Neural cell (in vitro differentiated cells): ENCODE data around the gene CAMKMT. TPM values are rescaled to one million over a fixed set of nuclear protein-coding genes. Genes with fewer than 3 reads are reported as not detected.

ENCODE experiments used
- H2AFZ ChIP-seq: fragments of 200-600, 300-800 bp; sonication (generic), shearing (Covaris generic); 2 replicates; pipeline ENCODE4 v1.6.0; 2014; ENCODE audit warnings: low read depth, mild to moderate bottlenecking, antibody characterized with exemption, low read length, moderate library complexity
- H3F3A ChIP-seq: fragments of 200-600 bp; shearing (Covaris generic); 2 replicates; pipeline ENCODE4 v1.6.1; 2016; ENCODE audit warnings: mild to moderate bottlenecking, moderate library complexity, mixed read lengths, antibody characterized with exemption, low read length; ENCODE audit not compliant: insufficient read depth, poor library complexity, severe bottlenecking
- H3K27ac ChIP-seq: fragments of 200-600, 300-800 bp; sonication (generic), shearing (Covaris generic); 2 replicates; pipeline ENCODE4 v1.5.1; 2014; ENCODE audit warnings: mild to moderate bottlenecking, low read length, moderate library complexity
- H3K27me3 ChIP-seq: fragments of 300-800, 200-600 bp; sonication (generic), shearing (Covaris generic); 2 replicates; pipeline ENCODE4 v1.6.0; 2014; ENCODE audit warnings: mild to moderate bottlenecking, low read depth, low read length, moderate library complexity; ENCODE audit not compliant: insufficient read depth
- H3K36me3 ChIP-seq: fragments of 300-800, 200-600 bp; sonication (generic), shearing (Covaris generic); 2 replicates; pipeline ENCODE4 v1.5.1; 2014; ENCODE audit warnings: mild to moderate bottlenecking, antibody characterized with exemption, low read length, moderate library complexity; ENCODE audit not compliant: insufficient read depth
- H3K4me2 ChIP-seq: fragments of 300-800, 200-600 bp; sonication (generic), shearing (Covaris generic); 2 replicates; pipeline ENCODE4 v1.6.0; 2014; ENCODE audit warnings: mild to moderate bottlenecking, low read length
- H3K4me3 ChIP-seq: fragments of 300-800, 200-600 bp; sonication (generic), shearing (Covaris generic); 2 replicates; pipeline ENCODE4 v1.5.1; 2014; ENCODE audit warnings: mild to moderate bottlenecking, low read length, moderate library complexity
- H3K79me2 ChIP-seq: fragments of 200-600 bp; shearing (Covaris generic); replicated peaks from 2 replicates; pipeline ENCODE4 v1.6.0; 2014; ENCODE audit warnings: mild to moderate bottlenecking, low read length, moderate library complexity; ENCODE audit not compliant: insufficient read depth
- H3K9ac ChIP-seq: fragments of 300-800, 200-600 bp; sonication (generic), shearing (Covaris generic); 2 replicates; pipeline ENCODE4 v1.6.1; 2016; ENCODE audit warnings: mild to moderate bottlenecking, low read length, mixed read lengths
- H3K9me2 ChIP-seq: fragments of 200-600 bp; shearing (Covaris generic); 2 replicates; pipeline ENCODE4 v1.6.1; 2016; ENCODE audit warnings: mild to moderate bottlenecking, low read length, mixed read lengths; ENCODE audit not compliant: insufficient read depth
- H3K9me3 ChIP-seq: fragments of 200-600, 300-800 bp; sonication (generic), shearing (Covaris generic); 2 replicates; pipeline ENCODE4 v1.6.1; 2016; ENCODE audit warnings: mild to moderate bottlenecking, mixed run types, low read length, moderate library complexity, mixed read lengths
- H4K20me1 ChIP-seq: fragments of 200-600 bp; shearing (Covaris generic); 2 replicates; pipeline ENCODE4 v1.6.1; 2016; ENCODE audit warnings: mild to moderate bottlenecking, mixed run types; ENCODE audit not compliant: insufficient read depth
- CTCF ChIP-seq: fragments of 450-650 bp; IDR thresholded peaks from 2 replicates; pipeline ENCODE4 v1.5.1; 2014; ENCODE audit warnings: antibody characterized with exemption, mild to moderate bottlenecking, moderate library complexity; ENCODE audit not compliant: poor library complexity, severe bottlenecking
- EP300 ChIP-seq: fragments of 450-650 bp; conservative IDR thresholded peaks from 2 replicates; pipeline ENCODE4 v1.6.1; 2014; ENCODE audit warnings: antibody characterized with exemption, mild to moderate bottlenecking, moderate library complexity; ENCODE audit not compliant: poor library complexity, severe bottlenecking
- EZH2 ChIP-seq: fragments of 200-600, 300-800 bp; shearing (Covaris generic), sonication (generic); IDR thresholded peaks from 2 replicates; pipeline ENCODE4 v1.6.1; 2014; ENCODE audit warnings: antibody characterized with exemption, low read length, borderline replicate concordance, mild to moderate bottlenecking; ENCODE audit not compliant: insufficient read depth, poor library complexity, severe bottlenecking
- MXI1 ChIP-seq: fragments of 450-650 bp; conservative IDR thresholded peaks from 2 replicates; pipeline ENCODE4 v1.6.1; 2014; ENCODE audit warnings: antibody characterized with exemption, mild to moderate bottlenecking; ENCODE audit not compliant: poor library complexity, severe bottlenecking
- POLR2AphosphoS5 ChIP-seq: IDR thresholded peaks from 2 replicates; pipeline ENCODE4 v1.6.1; 2012
- RAD21 ChIP-seq: fragments of 450-650 bp; conservative IDR thresholded peaks from 2 replicates; pipeline ENCODE4 v1.6.1; 2014; ENCODE audit warnings: antibody characterized with exemption, mild to moderate bottlenecking, moderate library complexity
- SMC3 ChIP-seq: fragments of 450-650 bp; conservative IDR thresholded peaks from 2 replicates; pipeline ENCODE4 v1.6.1; 2014; ENCODE audit warnings: antibody characterized with exemption, mild to moderate bottlenecking, moderate library complexity; ENCODE audit not compliant: poor library complexity
- TAF1 ChIP-seq: IDR thresholded peaks from 2 replicates; pipeline ENCODE4 v1.6.1; 2012; ENCODE audit warnings: low read depth
- polyA plus RNA-seq: library from polyadenylated mRNA; depleted of rRNA; stranded (reverse); fragments of >200 nt; gene quantifications from 2 replicates; pipeline ENCODE4 v1.2.3, GENCODE V29; 2014
- TF ChIP-seq, protein P1 (sequence below): IDR thresholded peaks from 2 replicates; pipeline ENCODE4 v1.6.1; 2012; ENCODE audit warnings: borderline replicate concordance

Gene CAMKMT
- polyA plus RNA-seq, 1 donor from 2014 or later: 5.1 TPM

- Histone ChIP-seq H3F3A (no peaks in the 10 kb centered on the region), H3K9ac (no peak overlapping the region), H3K79me2 (no peaks in the 10 kb centered on the region), H4K20me1 (no peaks in the 10 kb centered on the region), H3K4me3 (no peak overlapping the region), H3K9me3 (no peaks in the 10 kb centered on the region), H3K36me3 (no peaks in the 10 kb centered on the region), H3K27me3 (no peaks in the 10 kb centered on the region), H2AFZ (no peak overlapping the region), H3K9me2 (no peaks in the 10 kb centered on the region), H3K27ac (no peak overlapping the region), H3K4me2 (no peak overlapping the region)
- TF ChIP-seq MXI1 (no peak), CTCF (no peak), SMC3 (no peak), RAD21 (no peak), EP300 (no peak), TAF1 (no peak), POLR2AphosphoS5 (no peak)
- TF ChIP-seq, protein P1, sequence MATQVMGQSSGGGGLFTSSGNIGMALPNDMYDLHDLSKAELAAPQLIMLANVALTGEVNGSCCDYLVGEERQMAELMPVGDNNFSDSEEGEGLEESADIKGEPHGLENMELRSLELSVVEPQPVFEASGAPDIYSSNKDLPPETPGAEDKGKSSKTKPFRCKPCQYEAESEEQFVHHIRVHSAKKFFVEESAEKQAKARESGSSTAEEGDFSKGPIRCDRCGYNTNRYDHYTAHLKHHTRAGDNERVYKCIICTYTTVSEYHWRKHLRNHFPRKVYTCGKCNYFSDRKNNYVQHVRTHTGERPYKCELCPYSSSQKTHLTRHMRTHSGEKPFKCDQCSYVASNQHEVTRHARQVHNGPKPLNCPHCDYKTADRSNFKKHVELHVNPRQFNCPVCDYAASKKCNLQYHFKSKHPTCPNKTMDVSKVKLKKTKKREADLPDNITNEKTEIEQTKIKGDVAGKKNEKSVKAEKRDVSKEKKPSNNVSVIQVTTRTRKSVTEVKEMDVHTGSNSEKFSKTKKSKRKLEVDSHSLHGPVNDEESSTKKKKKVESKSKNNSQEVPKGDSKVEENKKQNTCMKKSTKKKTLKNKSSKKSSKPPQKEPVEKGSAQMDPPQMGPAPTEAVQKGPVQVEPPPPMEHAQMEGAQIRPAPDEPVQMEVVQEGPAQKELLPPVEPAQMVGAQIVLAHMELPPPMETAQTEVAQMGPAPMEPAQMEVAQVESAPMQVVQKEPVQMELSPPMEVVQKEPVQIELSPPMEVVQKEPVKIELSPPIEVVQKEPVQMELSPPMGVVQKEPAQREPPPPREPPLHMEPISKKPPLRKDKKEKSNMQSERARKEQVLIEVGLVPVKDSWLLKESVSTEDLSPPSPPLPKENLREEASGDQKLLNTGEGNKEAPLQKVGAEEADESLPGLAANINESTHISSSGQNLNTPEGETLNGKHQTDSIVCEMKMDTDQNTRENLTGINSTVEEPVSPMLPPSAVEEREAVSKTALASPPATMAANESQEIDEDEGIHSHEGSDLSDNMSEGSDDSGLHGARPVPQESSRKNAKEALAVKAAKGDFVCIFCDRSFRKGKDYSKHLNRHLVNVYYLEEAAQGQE: no peak
Measured at GRCh38 chr2:44763275-44763782, 401.6 kb downstream of the CAMKMT start.

DNA sequence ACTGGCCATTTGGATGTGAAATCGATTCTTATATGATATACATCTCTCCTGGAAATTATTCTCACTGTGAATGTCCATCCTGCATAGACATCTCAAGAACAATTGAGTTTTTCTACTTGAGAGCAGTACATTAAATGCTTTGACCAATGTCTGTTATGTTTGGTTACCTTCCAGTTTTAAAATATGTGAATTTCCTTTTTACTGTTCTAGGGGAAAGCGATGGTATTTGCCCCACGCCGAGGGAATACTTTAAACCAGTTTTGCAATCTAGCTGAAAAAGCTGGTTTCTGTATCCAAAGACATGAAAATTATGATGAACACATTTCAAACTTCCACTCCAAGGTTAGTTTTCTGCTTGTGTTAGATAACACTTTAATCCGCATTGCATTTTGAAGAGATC, 404.5 kb downstream of the CAMKMT start:
- Histone ChIP-seq H3K27me3 (no peaks in the 10 kb centered on the region), H2AFZ (no peak overlapping the region)

More for the DNA sequence above, 404.5 kb downstream of the CAMKMT start:
- Histone ChIP-seq H3K79me2 (no peaks in the 10 kb centered on the region), H4K20me1 (no peaks in the 10 kb centered on the region), H3F3A (no peaks in the 10 kb centered on the region), H3K9me3 (no peaks in the 10 kb centered on the region), H3K9me2 (no peaks in the 10 kb centered on the region), H3K27ac (no peak overlapping the region), H3K36me3 (no peaks in the 10 kb centered on the region), H3K4me3 (no peak overlapping the region), H3K9ac (no peak overlapping the region), H3K4me2 (no peak overlapping the region)
- no peak for TF ChIP-seq RAD21
- TF ChIP-seq POLR2AphosphoS5: no peak
- no peak for TF ChIP-seq SMC3
- no peak for TF ChIP-seq EZH2
- TF ChIP-seq TAF1: no peak
- TF ChIP-seq, protein P1: no peak
- no peak for TF ChIP-seq MXI1
- no peak for TF ChIP-seq CTCF
- TF ChIP-seq EP300: no peak
